Heart left ventricle (tissue), 16 donors: Measurements from ENCODE around the gene THOC5. TPM values are rescaled to one million over a fixed set of nuclear protein-coding genes. Genes with fewer than 3 reads are reported as not detected.

ENCODE experiments used
- ATAC-seq, 4 donors: fragments of 200-7000 bp; cut with Tn5 transposase; one replicate each; pipeline ENCODE4 v1.9.1; 2020 to 2022; ENCODE audit warnings: moderate library complexity in 4 of 4, mild to moderate bottlenecking in 3 of 4, moderate number of reproducible peaks in 1 of 4
- DNase-seq, 5 donors: peaks; one replicate each; pipeline ENCODE4 v3.0.0-alpha.2; 2020
- H3K27ac ChIP-seq, 12 donors: fragments of 200-600 bp; sonication (generic) in 4 of 12; one replicate each; pipeline versions ENCODE4 v1.5.0 to v1.8.0; 2016 to 2022; ENCODE audit warnings: mild to moderate bottlenecking in 2 of 12
- H3K27me3 ChIP-seq, 9 donors: fragments of 200-600 bp; sonication (generic) in 2 of 9; one replicate each; pipeline versions ENCODE4 v1.5.1 to v1.8.0; 2016 to 2022; ENCODE audit warnings: mild to moderate bottlenecking in 3 of 9
- H3K36me3 ChIP-seq, 9 donors: fragments of 200-600 bp; sonication (generic) in 2 of 9; one replicate each; pipeline versions ENCODE4 v1.5.0 to v1.8.0; 2018 to 2022; ENCODE audit warnings: mild to moderate bottlenecking in 2 of 9
- H3K4me1 ChIP-seq, 12 donors: fragments of 200-600 bp; sonication (generic) in 4 of 12; one replicate each; pipeline versions ENCODE4 v1.5.0 to v1.8.0; 2016 to 2022; ENCODE audit warnings: mild to moderate bottlenecking in 3 of 12
- H3K4me3 ChIP-seq, 12 donors: fragments of 200-600 bp; sonication (generic) in 4 of 12; one replicate each; pipeline versions ENCODE4 v1.5.0 to v1.8.0; 2017 to 2022; ENCODE audit warnings: mild to moderate bottlenecking in 9 of 12, moderate library complexity in 4 of 12
- H3K9me3 ChIP-seq, 12 donors: fragments of 200-600 bp; sonication (generic) in 4 of 12; one replicate each; pipeline versions ENCODE4 v1.5.0 to v1.8.0; 2016 to 2022; ENCODE audit warnings: mild to moderate bottlenecking in 1 of 12
- CTCF ChIP-seq, 12 donors: fragments of 200-600 bp; sonication (generic) in 4 of 12; IDR thresholded peaks; one replicate each; pipeline versions ENCODE4 v1.5.0 to v1.8.0; 2018 to 2022; ENCODE audit warnings: antibody characterized with exemption in 12 of 12, mild to moderate bottlenecking in 5 of 12
- POLR2A ChIP-seq, 2 donors: fragments of 450-650 bp; IDR thresholded peaks; one replicate each; pipeline ENCODE4 v1.6.1; 2017; ENCODE audit warnings: antibody characterized with exemption in 2 of 2, mild to moderate bottlenecking in 2 of 2, moderate library complexity in 2 of 2
- WGBS, 4 donors: extraction: QIAGEN DNeasy Blood & Tissue Kit in 2 of 4; methylation state at CpG; one replicate each; pipeline versions ENCODE4 v1.1.5 to v1.1.7; 2013 to 2018; 5-methylcytosine and 5-hydroxymethylcytosine counted together
- intact Hi-C, 10 donors: fragments of 100-400 bp; cut with DNase I; formaldehyde crosslinking; loops; one replicate each; pipeline versions ENCODE4 v1.11.1 to v1.14.2; 2022
- polyA plus RNA-seq, 2 donors: library from polyadenylated mRNA; stranded (reverse); fragments of 200-250 nt; gene quantifications; one replicate each; pipeline ENCODE4 v1.2.3, GENCODE V29; 2013
- total RNA-seq, 9 donors: library from RNA; depleted of rRNA in 2 of 9; stranded (reverse); fragments of >200 nt in 2 of 9; fragmentation: NEBNext Ultra II Directional in 3 of 9; extraction: Animal tissue kit (Norgen Biotek cat#: 25700) in 3 of 9; gene quantifications; one replicate each; pipeline versions ENCODE4 v1.1.0 to v1.2.4, GENCODE V29; 2016 to 2023
- donor health status: ischemic (EF 13 %, LVEDD 7.1; RV severe dilation, severe dysfunction).
- donor health status: healthy with polysubstance abuse.
- donor health status: DM: no; HTN: yes; CAD: no.
- donor health status: DM: no; HTN: no; CAD: no.
- donor health status: ischemic (EF 25% LVEDD 6.9; RV normal size, moderate dysfunction).
- donor health status: ischemic (EF 25% LVEDD 5.7; RV mildly dilated, moderate dysfunction).
- donor health status: healthy.
- donor health status: DM: yes; HTN: yes; CAD: no.
- donor health status: ischemic (EF 35%, LVEDD 5.7; RV mildly dilated, moderate dysfunction).
- donor health status: nonischemic (EF 11% LVEDD 7.7; RV severe dilation, severe dysfunction).
- donor health status: DM: yes; HTN: yes; CAD: no.
- donor health status: PGD.
- donor health status: ischemic (EF 29% LVEDD 5.4; RV normal size, mild dysfunction).
- donor health status: nonischemic (EF 23%, LVEDD 6.1; RV moderate dilation, normal function).

The THOC5 gene
- total and polyA plus RNA-seq, 11 donors: 25.5 to 88.7 (median 40.6) TPM

GRCh38 chr22:29479417-29480261 lies 73.9 kb downstream of the THOC5 start, which contains the start of gene NEFH:
Gene NEFH (plus strand): TSS chr22:29480218. CDS start chr22:29480263, 45 bp downstream.
- TF ChIP-seq POLR2A (IDR thresholded peaks at IDR 0.05) (no peak), CTCF (IDR thresholded peaks at IDR 0.05) (no peak)
- intact Hi-C loops: no loop called here
- peak within 1 kb of the TSS in 9 of 12 donors; percentile 1 to 48 (median 28) for H3K4me3 ChIP-seq
- no peaks in the 10 kb centered on the region for H3K9me3 ChIP-seq
- H3K36me3 ChIP-seq: no peaks in the 10 kb centered on the region
- H3K4me1 ChIP-seq: peaks cover 0 to 21% (median 9%) of the 10 kb centered on the region in 12 donors
- DNase-seq: no peak
- H3K27ac ChIP-seq: no peak within 1 kb of the TSS
- 5 to 8% (median 6%) methylated on average over 31 to 48 of the region's 48 CpGs for WGBS, 4 donors
- ATAC-seq: no peak
- peaks cover 31 to 85% (median 50%) of the 10 kb centered on the region in 9 donors for H3K27me3 ChIP-seq

GRCh38 chr22:29478326-29479276 lies 75.0 kb downstream of the THOC5 start:
- no peaks in the 10 kb centered on the region for H3K9me3 ChIP-seq
- H3K27ac ChIP-seq: no peak overlapping the region
- no peak overlapping the region for H3K4me3 ChIP-seq
- H3K27me3 ChIP-seq: peaks cover 31 to 81% (median 50%) of the 10 kb centered on the region in 9 donors
- DNase-seq (no peak), ATAC-seq (peak in 2 of 4 donors; percentile 27 to 48)
- no peaks in the 10 kb centered on the region for H3K36me3 ChIP-seq
- intact Hi-C loops: no loop called here
- no peak for TF ChIP-seq CTCF (IDR thresholded peaks at IDR 0.05)
- no peak for TF ChIP-seq POLR2A (IDR thresholded peaks at IDR 0.05)
- H3K4me1 ChIP-seq: peaks cover 0 to 21% (median 9%) of the 10 kb centered on the region in 12 donors
- WGBS, 4 donors: 8 to 9% (median 9%) methylated on average over 21 of the region's 21 CpGs

- H3K27ac ChIP-seq: no peak overlapping the region
- peaks cover 0 to 21% (median 9%) of the 10 kb centered on the region in 12 donors for H3K4me1 ChIP-seq
- peaks cover 31 to 75% (median 49%) of the 10 kb centered on the region in 9 donors for H3K27me3 ChIP-seq
- H3K36me3 ChIP-seq: no peaks in the 10 kb centered on the region
- H3K4me3 ChIP-seq: peak overlapping the region in 1 of 12 donors; percentile 5
- DNase-seq (no peak), ATAC-seq (no peak)
- intact Hi-C loops: no loop called here
- TF ChIP-seq POLR2A (IDR thresholded peaks at IDR 0.05): no peak
- no peak for TF ChIP-seq CTCF (IDR thresholded peaks at IDR 0.05)
- no peaks in the 10 kb centered on the region for H3K9me3 ChIP-seq
- 15 to 22% (median 19%) methylated on average over 4 of the region's 4 CpGs for WGBS, 4 donors
These were observed 75.7 kb downstream of the THOC5 start for GRCh38 chr22:29477723-29478318.
